Gastroesophageal sphincter (tissue), 3 donors: ENCODE data around the gene RHPN2.

ENCODE experiments used
- CTCF ChIP-seq, 4 experiments: fragments of 200-600 bp in 2 of 4; fragments of 450-650 bp in 2 of 4; sonication (generic) in 1 of 4; IDR thresholded peaks; one replicate each; pipeline ENCODE4 v1.5.1; 2017 to 2019; ENCODE audit warnings: antibody characterized with exemption in 4 of 4, mild to moderate bottlenecking in 2 of 4, moderate library complexity in 2 of 4
- EP300 ChIP-seq: sonication (generic); formaldehyde crosslinking; IDR thresholded peaks from one replicate; pipeline ENCODE4 v1.6.1; 2017; ENCODE audit warnings: antibody characterized with exemption, mild to moderate bottlenecking

GRCh38 chr19:33048806-33049676, 15.6 kb downstream of the RHPN2 start:
- TF ChIP-seq CTCF (IDR thresholded peaks at IDR 0.05) (no peak), EP300 (no peak)
